ENCODE results near the gene RB1.

Gene RB1

DNA sequence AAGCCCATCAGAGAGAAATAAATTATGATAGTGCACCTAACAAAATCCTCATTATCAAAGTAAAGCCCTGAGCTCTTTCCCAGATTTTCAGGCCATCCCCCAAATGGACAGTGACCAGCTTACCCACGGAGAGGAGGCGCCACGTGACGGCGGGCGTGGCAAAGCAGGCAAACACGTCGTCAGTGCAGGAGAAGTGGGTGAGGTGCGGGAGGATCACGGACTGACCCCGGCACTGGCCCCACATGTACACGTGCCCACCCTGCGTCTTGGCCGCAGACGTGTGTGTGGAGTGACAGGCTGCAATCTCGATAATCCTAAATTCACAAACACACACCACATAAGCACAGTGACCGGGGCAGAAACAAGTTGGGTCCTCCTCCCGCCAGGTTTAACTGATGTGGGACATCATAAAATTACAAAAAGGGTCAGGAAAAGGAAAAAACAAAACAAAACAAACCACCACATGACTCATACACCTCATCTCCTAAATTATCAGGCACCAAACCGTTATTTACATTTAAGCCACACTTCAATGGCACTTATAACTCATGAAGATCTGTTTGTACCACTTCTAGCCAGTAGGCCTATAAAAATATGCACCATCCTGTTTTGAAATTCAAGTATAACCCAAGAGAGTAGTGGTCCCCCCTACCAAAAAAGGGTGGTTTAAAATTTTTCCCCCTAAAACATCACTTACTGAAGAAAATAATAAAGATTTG lies 199.2 kb downstream of the RB1 start:
- no peak for DNase-seq

- no peak for DNase-seq
Observed at GRCh38 chr13:48504606-48505005, 201.1 kb downstream of the RB1 start.

DNA sequence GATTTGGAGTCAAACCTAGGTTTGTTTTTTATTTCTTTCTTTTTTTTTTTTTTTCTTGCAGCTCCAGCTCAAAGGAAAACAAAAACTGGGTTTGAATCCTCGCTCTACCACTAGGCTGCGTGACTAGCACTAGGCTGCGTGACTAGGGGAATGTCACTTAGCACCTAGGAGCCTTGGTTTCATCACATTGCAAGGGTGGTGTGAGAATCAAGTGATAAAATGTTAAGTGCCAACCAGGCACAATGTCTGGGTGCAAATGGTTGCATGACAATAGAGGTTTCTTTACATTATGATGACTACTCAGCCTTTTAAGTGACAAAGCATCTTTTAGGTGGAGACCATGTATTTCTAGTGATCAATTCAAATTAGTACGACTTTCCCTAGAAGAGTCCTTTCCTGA lies 201.5 kb downstream of the RB1 start:
- DNase-seq = no peak

GRCh38 chr13:48505597-48506091 lies 202.1 kb downstream of the RB1 start:
- no peak for DNase-seq

GRCh38 chr13:48506092-48506701 lies 202.6 kb downstream of the RB1 start:
- no peak for DNase-seq

GRCh38 chr13:48507021-48507420 lies 203.5 kb downstream of the RB1 start:
- DNase-seq = no peak

DNA sequence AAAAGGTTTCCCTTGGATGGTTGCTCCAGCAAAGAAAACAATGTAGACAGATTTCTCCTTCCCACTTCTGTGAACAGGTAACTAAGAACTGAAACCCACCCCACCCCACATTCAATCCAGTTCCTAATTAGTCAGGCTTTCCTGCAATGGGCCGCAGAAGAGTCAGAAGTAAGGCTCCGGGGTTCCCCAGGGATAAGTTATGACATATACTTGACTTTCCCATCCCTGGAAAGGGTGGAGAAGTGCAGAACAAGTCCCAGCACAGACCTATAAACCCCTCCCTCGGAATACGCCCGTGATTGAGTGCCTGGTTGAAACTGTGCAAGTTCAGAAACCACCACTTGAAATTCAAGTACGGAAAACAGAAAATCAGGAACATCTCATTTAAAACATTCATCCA lies 204.5 kb downstream of the RB1 start:
- DNase-seq = no peak

- DNase-seq = no peak
Observed at GRCh38 chr13:48510698-48511097, 207.1 kb downstream of the RB1 start.

GRCh38 chr13:48511621-48512230 lies 208.2 kb downstream of the RB1 start:
- no peak for DNase-seq

- no peak for DNase-seq
Observed at GRCh38 chr13:48514793-48515192, 211.2 kb downstream of the RB1 start.

- DNase-seq = no peak
Observed at GRCh38 chr13:48515732-48516131, 212.2 kb downstream of the RB1 start.

DNA sequence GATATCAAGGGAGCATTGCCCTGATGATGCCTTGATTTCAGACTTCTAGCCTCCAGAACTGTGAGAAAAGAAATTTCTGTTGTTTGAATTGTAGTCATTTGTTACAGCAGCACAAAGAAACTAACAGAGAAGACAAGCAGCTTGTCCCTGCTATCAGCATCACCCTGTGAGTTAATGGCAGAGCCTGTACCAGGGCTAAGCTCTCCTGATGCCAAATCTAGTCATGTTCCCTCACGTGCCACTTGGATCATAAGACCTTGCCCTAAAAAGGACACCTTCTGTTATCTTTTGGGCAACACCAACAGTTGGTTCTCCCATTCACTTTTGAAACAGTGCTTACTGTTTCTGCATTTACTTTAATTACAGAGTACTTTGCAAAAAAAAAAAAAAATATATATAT lies 214.5 kb downstream of the RB1 start:
- no peak for DNase-seq

- no peak for DNase-seq
Observed at GRCh38 chr13:48526286-48526685, 222.7 kb downstream of the RB1 start.

GRCh38 chr13:48527955-48528354 lies 224.4 kb downstream of the RB1 start:
- no peak for DNase-seq

DNA sequence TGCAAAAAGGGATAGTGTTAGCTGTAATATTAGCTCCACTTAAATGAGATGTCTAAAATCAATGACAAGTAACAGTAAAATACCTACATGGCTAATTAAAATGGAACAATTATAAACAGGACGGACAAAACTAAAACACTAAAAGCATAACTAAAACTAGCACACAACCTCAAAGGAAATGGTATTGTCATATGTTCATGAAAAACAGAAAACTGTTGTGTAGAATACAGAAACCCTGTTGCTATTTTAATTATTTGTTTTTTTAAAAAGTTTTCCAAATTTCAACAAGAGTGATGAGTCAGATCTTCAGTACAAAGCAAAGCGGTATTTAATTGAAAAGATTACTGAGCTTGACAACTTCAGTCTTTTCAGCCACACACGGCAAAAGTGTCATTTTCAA lies 225.2 kb downstream of the RB1 start:
- DNase-seq = no peak

GRCh38 chr13:48530833-48531232 lies 227.3 kb downstream of the RB1 start:
- DNase-seq = no peak

Measured in NCI-H1105 treated with DMSO at 0.1 percent for 48 hours (cell line).